Karpas-422 (cell line): ENCODE results near the gene STAT3. TPM values are rescaled to one million over a fixed set of nuclear protein-coding genes. Genes with fewer than 3 reads are reported as not detected.
"Not testable (repeated sequence)": the region's sequence is repeated elsewhere in the genome, so short reads cannot be mapped to it uniquely, and the experiment has no call there.

Source experiments
- DNase-seq: peaks from one replicate; pipeline ENCODE4 v3.0.0-alpha.2; 2015
- H2AFZ ChIP-seq: fragments of 200-600 bp; sonication (generic); 2 replicates; pipeline ENCODE4 v1.6.1; 2014; ENCODE audit warnings: antibody characterized with exemption, low read length, mixed read lengths
- H3K27ac ChIP-seq: fragments of 200-600 bp; sonication (generic); 2 replicates; pipeline ENCODE4 v1.5.1; 2014; ENCODE audit warnings: mild to moderate bottlenecking, low read length, moderate library complexity
- H3K27me3 ChIP-seq: fragments of 200-600 bp; sonication (generic); 2 replicates; pipeline ENCODE4 v1.6.1; 2014; ENCODE audit warnings: low read length, mixed read lengths
- H3K36me3 ChIP-seq: fragments of 200-600 bp; sonication (generic); 2 replicates; pipeline ENCODE4 v1.6.1; 2014; ENCODE audit warnings: low read length, mixed read lengths; ENCODE audit not compliant: insufficient read depth
- H3K4me1 ChIP-seq: fragments of 200-600 bp; sonication (generic); 2 replicates; pipeline ENCODE4 v1.6.1; 2014; ENCODE audit warnings: mild to moderate bottlenecking, low read length, mixed read lengths
- H3K4me2 ChIP-seq: fragments of 200-600 bp; sonication (generic); 2 replicates; pipeline ENCODE4 v1.6.1; 2014; ENCODE audit warnings: low read length, low read depth, mild to moderate bottlenecking; ENCODE audit not compliant: poor library complexity, severe bottlenecking
- H3K4me3 ChIP-seq: fragments of 200-600 bp; sonication (generic); 2 replicates; pipeline ENCODE4 v1.5.1; 2014; ENCODE audit warnings: mild to moderate bottlenecking, antibody characterized with exemption, low read length, mixed read lengths
- H3K79me2 ChIP-seq: fragments of 200-600 bp; sonication (generic); 2 replicates; pipeline ENCODE4 v1.6.1; 2014; ENCODE audit warnings: mild to moderate bottlenecking, low read length, mixed read lengths
- H3K9ac ChIP-seq: fragments of 200-600 bp; sonication (generic); 2 replicates; pipeline ENCODE4 v1.6.0; 2014; ENCODE audit warnings: low read length
- H3K9me2 ChIP-seq: fragments of 200-600 bp; sonication (generic), shearing (Covaris generic); replicated peaks from 2 replicates; pipeline ENCODE4 v1.6.0; 2014; ENCODE audit warnings: mild to moderate bottlenecking, low read length, moderate library complexity; ENCODE audit not compliant: insufficient read depth
- H3K9me3 ChIP-seq: fragments of 300-700, 200-600 bp; sonication (generic); 2 replicates; pipeline ENCODE4 v1.6.1; 2014; ENCODE audit warnings: low read length, mixed read lengths
- H4K20me1 ChIP-seq: fragments of 200-600 bp; sonication (generic); 2 replicates; pipeline ENCODE4 v1.6.1; 2014; ENCODE audit warnings: mild to moderate bottlenecking, antibody characterized with exemption, low read length, low read depth; ENCODE audit not compliant: insufficient read depth
- total RNA-seq: library from RNA; depleted of rRNA; stranded (reverse); fragments of >200 nt; shearing (Covaris generic); gene quantifications from 2 replicates; pipeline ENCODE4 v1.2.3, GENCODE V29; 2014; ENCODE audit warnings: low replicate concordance

STAT3 gene
- total RNA-seq, 1 experiment from 2014 or later: 16.3 TPM

- H2AFZ ChIP-seq: no peak overlapping the region
- H3K9ac ChIP-seq: no peak overlapping the region
- no peaks in the 10 kb centered on the region for H3K79me2 ChIP-seq
- H3K4me2 ChIP-seq: no peak overlapping the region
- DNase-seq: peak; percentile 19
- H3K27ac ChIP-seq: no peak overlapping the region
- H3K27me3 ChIP-seq: no peaks in the 10 kb centered on the region
- H3K36me3 ChIP-seq: no peaks in the 10 kb centered on the region
- H3K9me2 ChIP-seq: no peaks in the 10 kb centered on the region
- H3K4me1 ChIP-seq: peaks cover 34% of the 10 kb centered on the region
- no peaks in the 10 kb centered on the region for H3K9me3 ChIP-seq
- H4K20me1 ChIP-seq: no peaks in the 10 kb centered on the region
- no peak overlapping the region for H3K4me3 ChIP-seq
Measured at GRCh38 chr17:42325026-42325425, 63.2 kb downstream of the STAT3 start.

DNA sequence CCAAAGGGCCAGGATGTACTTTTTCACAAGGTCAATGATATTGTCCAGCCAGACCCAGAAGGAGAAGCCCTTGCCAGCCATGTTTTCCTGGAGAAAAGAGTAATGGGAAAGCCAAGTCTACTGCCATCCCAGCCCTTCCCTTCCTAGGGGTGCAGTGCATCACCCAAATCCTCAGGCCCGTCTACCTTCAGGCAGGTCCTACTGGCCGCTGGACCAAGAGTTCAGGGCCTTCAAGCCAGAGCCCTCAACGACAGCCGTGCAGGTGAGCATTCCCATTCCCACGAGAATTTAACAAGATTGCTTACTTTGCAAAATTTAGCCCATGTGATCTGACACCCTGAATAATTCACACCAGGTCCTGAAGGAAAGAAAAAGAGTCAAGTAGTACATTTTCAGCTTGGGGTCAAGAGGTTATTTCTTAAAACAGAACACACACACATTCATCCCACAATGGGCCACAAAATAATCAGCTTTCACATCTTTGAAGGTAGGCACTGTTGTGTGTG is 64.9 kb downstream of the STAT3 start:
- Histone ChIP-seq H3K9me2 (no peaks in the 10 kb centered on the region), H3K9me3 (no peaks in the 10 kb centered on the region), H3K4me2 (peak overlapping the region; percentile 24), H3K27me3 (no peaks in the 10 kb centered on the region), H3K9ac (peak overlapping the region; percentile 10; the same call in 1 of the 2 replicates), H3K79me2 (no peaks in the 10 kb centered on the region), H3K36me3 (no peaks in the 10 kb centered on the region), H4K20me1 (no peaks in the 10 kb centered on the region), H2AFZ (peak overlapping the region; percentile 9; the same call in 1 of the 2 replicates), H3K4me3 (no peak overlapping the region), H3K27ac (no peak overlapping the region), H3K4me1 (peaks cover 48% of the 10 kb centered on the region)
- DNase-seq: peak; percentile 37

DNA sequence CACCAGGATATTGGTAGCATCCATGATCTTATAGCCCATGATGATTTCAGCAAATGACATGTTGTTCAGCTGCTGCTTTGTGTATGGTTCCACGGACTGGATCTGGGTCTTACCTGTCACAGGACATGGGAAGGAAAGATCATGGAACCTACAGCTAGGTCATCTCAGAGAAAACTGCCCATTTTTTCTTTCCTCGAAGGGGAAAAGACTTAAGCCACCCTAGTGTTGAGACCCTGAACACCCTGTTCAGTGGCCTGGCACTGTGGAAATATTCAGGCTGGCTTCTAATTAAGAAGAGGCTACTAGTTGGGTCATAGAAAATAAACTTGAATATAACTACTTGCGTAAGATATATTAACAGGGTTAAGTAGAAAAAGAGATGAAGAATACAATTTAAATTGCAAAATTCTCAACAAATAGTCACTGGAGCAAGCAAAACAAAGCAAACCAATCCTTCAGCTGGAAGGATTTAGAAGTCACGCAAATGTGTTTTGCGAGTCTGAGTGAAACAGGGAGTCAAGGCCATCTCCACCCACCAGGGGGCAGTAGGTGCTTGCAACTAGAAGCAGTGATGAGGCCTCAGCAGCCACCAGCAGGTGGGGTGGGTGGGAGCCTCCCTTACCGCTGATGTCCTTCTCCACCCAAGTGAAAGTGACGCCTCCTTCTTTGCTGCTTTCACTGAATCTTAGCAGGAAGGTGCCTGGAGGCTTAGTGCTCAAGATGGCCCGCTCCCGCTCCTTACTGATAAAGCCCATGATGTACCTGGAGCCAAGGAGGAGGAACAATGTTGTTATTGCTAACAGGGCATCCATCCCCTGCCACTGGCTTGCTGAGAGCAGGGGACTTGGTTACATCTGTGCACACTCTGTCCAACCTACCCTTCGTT is 65.6 kb downstream of the STAT3 start:
- no peaks in the 10 kb centered on the region for H4K20me1 ChIP-seq
- peak overlapping the region; percentile 9; the same call in 1 of the 2 replicates for H2AFZ ChIP-seq
- H3K4me3 ChIP-seq: no peak overlapping the region
- H3K27me3 ChIP-seq: no peaks in the 10 kb centered on the region
- H3K36me3 ChIP-seq: no peaks in the 10 kb centered on the region
- H3K9ac ChIP-seq: peak overlapping the region; percentile 10; the same call in 1 of the 2 replicates
- H3K9me2 ChIP-seq: no peaks in the 10 kb centered on the region
- DNase-seq: peak; percentile 97
- H3K9me3 ChIP-seq: no peaks in the 10 kb centered on the region
- H3K4me1 ChIP-seq: peaks cover 53% of the 10 kb centered on the region
- peak overlapping the region; percentile 95 for H3K27ac ChIP-seq
- H3K79me2 ChIP-seq: no peaks in the 10 kb centered on the region
- peak overlapping the region; percentile 24 for H3K4me2 ChIP-seq

GRCh38 chr17:42321555-42321954 is 66.7 kb downstream of the STAT3 start:
- Histone ChIP-seq H3K9me3 (no peaks in the 10 kb centered on the region), H3K9me2 (no peaks in the 10 kb centered on the region), H4K20me1 (no peaks in the 10 kb centered on the region), H3K27ac (peak overlapping the region; percentile 95), H3K27me3 (no peaks in the 10 kb centered on the region), H3K36me3 (no peaks in the 10 kb centered on the region), H3K9ac (peak overlapping the region; percentile 28; the same call in 1 of the 2 replicates), H2AFZ (no peak overlapping the region), H3K4me3 (no peak overlapping the region), H3K79me2 (no peaks in the 10 kb centered on the region), H3K4me1 (peaks cover 63% of the 10 kb centered on the region), H3K4me2 (peak overlapping the region; percentile 8)
- DNase-seq: no peak

- not testable (repeated sequence) for H3K9me2 ChIP-seq, H3K4me2 ChIP-seq, H3K79me2 ChIP-seq, H3K9ac ChIP-seq, H3K36me3 ChIP-seq, H3K27me3 ChIP-seq, H2AFZ ChIP-seq, DNase-seq, H4K20me1 ChIP-seq, H3K4me3 ChIP-seq, H3K9me3 ChIP-seq
- peak overlapping the region; percentile 95; the same call in 1 of the 2 replicates for H3K27ac ChIP-seq
- H3K4me1 ChIP-seq: peaks cover 94% of the 10 kb centered on the region
Measured at GRCh38 chr17:42317967-42318366, 70.3 kb downstream of the STAT3 start.

GRCh38 chr17:42317266-42317845 is 70.9 kb downstream of the STAT3 start:
- Histone ChIP-seq H3K79me2 (no peaks in the 10 kb centered on the region), H3K27me3 (no peaks in the 10 kb centered on the region), H3K36me3 (peaks cover 3% of the 10 kb centered on the region; the same call in 1 of the 2 replicates), H2AFZ (peak overlapping the region; percentile 51; the same call in 1 of the 2 replicates), H3K4me3 (no peak overlapping the region), H3K27ac (peak overlapping the region; percentile 95), H4K20me1 (no peaks in the 10 kb centered on the region), H3K4me2 (peak overlapping the region; percentile 11), H3K9me3 (no peaks in the 10 kb centered on the region), H3K9me2 (no peaks in the 10 kb centered on the region), H3K4me1 (peaks cover 94% of the 10 kb centered on the region), H3K9ac (peak overlapping the region; percentile 76)
- no peak for DNase-seq

GRCh38 chr17:42316755-42317154 is 71.5 kb downstream of the STAT3 start:
- Histone ChIP-seq H4K20me1 (no peaks in the 10 kb centered on the region), H3K4me1 (peaks cover 94% of the 10 kb centered on the region), H3K4me2 (peak overlapping the region; percentile 77), H3K9me2 (no peaks in the 10 kb centered on the region), H3K4me3 (no peak overlapping the region), H2AFZ (no peak overlapping the region), H3K27ac (peak overlapping the region; percentile 95), H3K27me3 (no peaks in the 10 kb centered on the region), H3K79me2 (no peaks in the 10 kb centered on the region), H3K9ac (peak overlapping the region; percentile 76), H3K9me3 (no peaks in the 10 kb centered on the region), H3K36me3 (peaks cover 3% of the 10 kb centered on the region; the same call in 1 of the 2 replicates)
- no peak for DNase-seq
